Measurements from ENCODE around the gene ZNF649.
"Not testable (repeated sequence)": the region's sequence is repeated elsewhere in the genome, so short reads cannot be mapped to it uniquely, and the experiment has no call there.

Gene ZNF649

DNA sequence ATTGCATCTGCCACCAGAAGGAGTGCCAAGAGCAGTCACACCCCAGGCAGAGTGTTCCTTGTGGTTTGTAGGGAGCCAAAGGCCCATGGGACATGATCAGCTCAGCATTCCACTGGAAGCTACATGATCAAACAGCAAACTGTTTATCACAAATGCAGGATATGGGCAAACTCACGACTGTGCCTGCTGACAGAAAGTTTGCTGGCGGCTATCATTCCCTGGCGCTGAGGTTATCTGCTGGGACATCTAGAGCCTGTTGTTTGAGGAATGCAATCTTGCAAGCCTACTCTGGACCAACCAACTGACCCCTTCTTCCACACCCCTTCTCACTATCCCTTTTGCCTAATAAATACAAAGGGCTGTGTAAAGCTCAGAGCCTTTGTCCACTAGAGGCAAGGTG lies 14.8 kb upstream of the ZNF649 start:
- H3K4me3 ChIP-seq (replicated peaks; ENCODE audit: low read depth, low read length) = no peak overlapping the region
- TF ChIP-seq, protein P1, sequence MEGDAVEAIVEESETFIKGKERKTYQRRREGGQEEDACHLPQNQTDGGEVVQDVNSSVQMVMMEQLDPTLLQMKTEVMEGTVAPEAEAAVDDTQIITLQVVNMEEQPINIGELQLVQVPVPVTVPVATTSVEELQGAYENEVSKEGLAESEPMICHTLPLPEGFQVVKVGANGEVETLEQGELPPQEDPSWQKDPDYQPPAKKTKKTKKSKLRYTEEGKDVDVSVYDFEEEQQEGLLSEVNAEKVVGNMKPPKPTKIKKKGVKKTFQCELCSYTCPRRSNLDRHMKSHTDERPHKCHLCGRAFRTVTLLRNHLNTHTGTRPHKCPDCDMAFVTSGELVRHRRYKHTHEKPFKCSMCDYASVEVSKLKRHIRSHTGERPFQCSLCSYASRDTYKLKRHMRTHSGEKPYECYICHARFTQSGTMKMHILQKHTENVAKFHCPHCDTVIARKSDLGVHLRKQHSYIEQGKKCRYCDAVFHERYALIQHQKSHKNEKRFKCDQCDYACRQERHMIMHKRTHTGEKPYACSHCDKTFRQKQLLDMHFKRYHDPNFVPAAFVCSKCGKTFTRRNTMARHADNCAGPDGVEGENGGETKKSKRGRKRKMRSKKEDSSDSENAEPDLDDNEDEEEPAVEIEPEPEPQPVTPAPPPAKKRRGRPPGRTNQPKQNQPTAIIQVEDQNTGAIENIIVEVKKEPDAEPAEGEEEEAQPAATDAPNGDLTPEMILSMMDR (IDR thresholded peaks at IDR 0.05; ENCODE audit: insufficient read depth, low read length, poor library complexity, severe bottlenecking) = no peak
- no peaks in the 10 kb centered on the region for H3K27me3 ChIP-seq (replicated peaks; ENCODE audit: control insufficient read depth, insufficient read depth, low read length)
- no peaks in the 10 kb centered on the region for H3K36me3 ChIP-seq (ENCODE audit: control insufficient read depth, insufficient read depth, low read length)
- DNase-seq (ENCODE audit: extremely low read depth, insufficient read length) = no peak

DNA sequence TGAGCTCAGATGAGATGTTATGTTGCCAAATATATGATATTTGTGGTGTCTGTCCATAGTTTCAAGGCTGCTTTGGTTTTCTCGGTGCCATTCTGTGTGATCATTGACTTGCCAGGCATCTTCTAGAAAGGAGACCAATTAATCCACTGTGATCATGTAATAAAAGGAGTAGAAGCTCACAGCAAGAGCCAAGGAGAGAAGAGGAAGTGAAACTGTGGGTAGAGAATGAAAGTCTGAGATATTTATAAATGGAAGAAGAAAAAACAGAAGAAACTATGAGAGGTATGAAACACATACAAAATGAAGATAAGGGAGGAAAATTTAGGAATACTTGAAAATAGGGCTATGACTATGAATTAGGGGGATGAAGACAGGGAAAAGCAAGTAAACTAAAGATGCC lies 11.3 kb upstream of the ZNF649 start:
- no peaks in the 10 kb centered on the region for H3K27me3 ChIP-seq (replicated peaks; ENCODE audit: control insufficient read depth, insufficient read depth, low read length)
- TF ChIP-seq, protein P1 (IDR thresholded peaks at IDR 0.05; ENCODE audit: insufficient read depth, low read length, poor library complexity, severe bottlenecking) = no peak
- no peak for DNase-seq (ENCODE audit: extremely low read depth, insufficient read length)
- H3K4me3 ChIP-seq (replicated peaks; ENCODE audit: low read depth, low read length) = no peak overlapping the region
- no peaks in the 10 kb centered on the region for H3K36me3 ChIP-seq (ENCODE audit: control insufficient read depth, insufficient read depth, low read length)

- TF ChIP-seq, protein P1 (IDR thresholded peaks at IDR 0.05; ENCODE audit: insufficient read depth, low read length, poor library complexity, severe bottlenecking) = no peak
- Histone ChIP-seq H3K4me3 (replicated peaks; ENCODE audit: low read depth, low read length) (no peak overlapping the region), H3K36me3 (ENCODE audit: control insufficient read depth, insufficient read depth, low read length) (no peaks in the 10 kb centered on the region)
Measured at GRCh38 chr19:51915324-51915867, 10.6 kb upstream of the ZNF649 start.

GRCh38 chr19:51907981-51908380 lies 3.2 kb upstream of the ZNF649 start:
- not testable (repeated sequence) for DNase-seq (ENCODE audit: extremely low read depth, insufficient read length); H3K4me3 ChIP-seq (replicated peaks; ENCODE audit: low read depth, low read length); H3K27me3 ChIP-seq (replicated peaks; ENCODE audit: control insufficient read depth, insufficient read depth, low read length); H3K36me3 ChIP-seq (ENCODE audit: control insufficient read depth, insufficient read depth, low read length)

More at GRCh38 chr19:51915324-51915867, 10.6 kb upstream of the ZNF649 start:
- no peaks in the 10 kb centered on the region for H3K27me3 ChIP-seq (replicated peaks; ENCODE audit: control insufficient read depth, insufficient read depth, low read length)
- no peak for DNase-seq (ENCODE audit: extremely low read depth, insufficient read length)

DNA sequence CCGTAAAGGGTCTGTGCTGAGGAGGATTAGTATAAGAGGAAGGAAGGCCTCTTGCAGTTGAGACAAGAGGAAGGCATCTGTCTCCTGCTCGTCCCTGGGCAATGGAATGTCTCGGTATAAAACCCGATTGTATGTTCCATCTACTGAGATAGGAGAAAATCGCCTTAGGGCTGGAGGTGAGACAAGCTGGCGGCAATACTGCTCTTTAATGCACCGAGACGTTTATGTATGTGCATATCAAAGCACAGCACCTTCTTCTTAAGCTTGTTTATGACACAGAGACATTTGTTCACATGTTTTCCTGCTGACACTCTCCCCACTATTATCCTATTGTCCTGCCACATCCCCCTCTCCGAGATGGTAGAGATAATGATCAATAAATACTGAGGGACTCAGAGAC lies 1.3 kb upstream of the ZNF649 start:
- H3K27me3 ChIP-seq (replicated peaks; ENCODE audit: control insufficient read depth, insufficient read depth, low read length); DNase-seq (ENCODE audit: extremely low read depth, insufficient read length); H3K4me3 ChIP-seq (replicated peaks; ENCODE audit: low read depth, low read length); H3K36me3 ChIP-seq (ENCODE audit: control insufficient read depth, insufficient read depth, low read length): not testable (repeated sequence)

- H3K4me3 ChIP-seq (replicated peaks; ENCODE audit: low read depth, low read length); H3K36me3 ChIP-seq (ENCODE audit: control insufficient read depth, insufficient read depth, low read length); DNase-seq (ENCODE audit: extremely low read depth, insufficient read length); H3K27me3 ChIP-seq (replicated peaks; ENCODE audit: control insufficient read depth, insufficient read depth, low read length): not testable (repeated sequence)
Measured at GRCh38 chr19:51905639-51906038, 822 bp upstream of the ZNF649 start.

- no peak for DNase-seq (ENCODE audit: extremely low read depth, insufficient read length)
- H3K4me3 ChIP-seq (replicated peaks; ENCODE audit: low read depth, low read length) = no peak overlapping the region
- no peaks in the 10 kb centered on the region for H3K27me3 ChIP-seq (replicated peaks; ENCODE audit: control insufficient read depth, insufficient read depth, low read length)
- TF ChIP-seq, protein P1 (IDR thresholded peaks at IDR 0.05; ENCODE audit: insufficient read depth, low read length, poor library complexity, severe bottlenecking) = no peak
- no peaks in the 10 kb centered on the region for H3K36me3 ChIP-seq (ENCODE audit: control insufficient read depth, insufficient read depth, low read length)
Measured at GRCh38 chr19:51905206-51905605, 389 bp upstream of the ZNF649 start.
